Measurements from ENCODE around the gene CLEC2A.

Gene CLEC2A

DNA sequence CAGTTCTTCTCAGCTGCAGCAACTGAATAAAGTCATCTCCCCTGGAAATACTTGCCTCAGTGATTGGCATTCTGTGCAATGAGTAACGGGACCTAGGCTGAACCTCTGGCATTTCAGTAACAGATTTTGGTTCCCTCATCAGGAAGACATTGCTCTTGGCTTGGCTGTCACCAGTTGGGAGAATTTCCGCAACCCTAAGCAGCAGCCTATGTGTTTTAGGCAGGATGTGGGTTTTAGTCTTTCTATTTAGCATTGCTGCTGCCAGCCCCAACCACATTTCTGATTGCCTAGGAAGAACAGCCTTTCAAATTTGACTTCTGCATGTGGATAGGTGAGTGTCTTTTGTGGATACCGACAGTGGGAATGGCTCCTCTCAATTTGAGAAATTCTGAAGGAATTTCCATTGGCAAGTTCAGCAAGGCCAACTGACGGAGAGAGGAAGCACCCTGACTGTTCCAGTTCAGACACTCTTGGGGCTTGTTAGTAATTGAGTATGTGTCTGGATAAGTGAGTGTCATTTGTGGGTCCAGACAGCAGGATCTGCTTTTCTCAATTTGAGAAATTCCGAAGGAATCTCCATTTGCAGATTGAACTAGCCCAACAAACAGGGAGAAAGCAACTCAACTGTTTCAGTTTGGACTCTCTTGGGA lies 19.0 kb upstream of the CLEC2A start:
- no peaks in the 10 kb centered on the region for H3K79me2 ChIP-seq (ENCODE audit: insufficient read depth, low read length)
- no peak overlapping the region for H3K4me3 ChIP-seq (ENCODE audit: low read depth, low read length, poor library complexity, severe bottlenecking)
- TF ChIP-seq, protein P1, sequence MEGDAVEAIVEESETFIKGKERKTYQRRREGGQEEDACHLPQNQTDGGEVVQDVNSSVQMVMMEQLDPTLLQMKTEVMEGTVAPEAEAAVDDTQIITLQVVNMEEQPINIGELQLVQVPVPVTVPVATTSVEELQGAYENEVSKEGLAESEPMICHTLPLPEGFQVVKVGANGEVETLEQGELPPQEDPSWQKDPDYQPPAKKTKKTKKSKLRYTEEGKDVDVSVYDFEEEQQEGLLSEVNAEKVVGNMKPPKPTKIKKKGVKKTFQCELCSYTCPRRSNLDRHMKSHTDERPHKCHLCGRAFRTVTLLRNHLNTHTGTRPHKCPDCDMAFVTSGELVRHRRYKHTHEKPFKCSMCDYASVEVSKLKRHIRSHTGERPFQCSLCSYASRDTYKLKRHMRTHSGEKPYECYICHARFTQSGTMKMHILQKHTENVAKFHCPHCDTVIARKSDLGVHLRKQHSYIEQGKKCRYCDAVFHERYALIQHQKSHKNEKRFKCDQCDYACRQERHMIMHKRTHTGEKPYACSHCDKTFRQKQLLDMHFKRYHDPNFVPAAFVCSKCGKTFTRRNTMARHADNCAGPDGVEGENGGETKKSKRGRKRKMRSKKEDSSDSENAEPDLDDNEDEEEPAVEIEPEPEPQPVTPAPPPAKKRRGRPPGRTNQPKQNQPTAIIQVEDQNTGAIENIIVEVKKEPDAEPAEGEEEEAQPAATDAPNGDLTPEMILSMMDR (IDR thresholded peaks at IDR 0.05; ENCODE audit: low read length) = no peak
- no peak for TF ChIP-seq EZH2 (IDR thresholded peaks at IDR 0.05; ENCODE audit: borderline replicate concordance, low read length)
- H3K4me2 ChIP-seq (ENCODE audit: low read length) = no peak overlapping the region
- H3K9me2 ChIP-seq (ENCODE audit: low read depth, low read length) = no peaks in the 10 kb centered on the region
- H3K9me3 ChIP-seq (ENCODE audit: low read length) = no peaks in the 10 kb centered on the region
- no peaks in the 10 kb centered on the region for H3K4me1 ChIP-seq (ENCODE audit: insufficient read depth, low read length, severe bottlenecking)
- no peak overlapping the region for H2AFZ ChIP-seq (ENCODE audit: low read length)
- H3K27ac ChIP-seq (ENCODE audit: low read depth, low read length, poor library complexity, severe bottlenecking) = no peak overlapping the region
- no peaks in the 10 kb centered on the region for H3K27me3 ChIP-seq (ENCODE audit: insufficient read depth, low read length)
- H3K36me3 ChIP-seq (ENCODE audit: insufficient read depth, low read length) = no peaks in the 10 kb centered on the region
- no peaks in the 10 kb centered on the region for H4K20me1 ChIP-seq (ENCODE audit: insufficient read depth, low read length)
- H3K9ac ChIP-seq (ENCODE audit: low read length) = no peak overlapping the region
- H3F3A ChIP-seq (ENCODE audit: insufficient read depth, low read length) = no peaks in the 10 kb centered on the region

DNA sequence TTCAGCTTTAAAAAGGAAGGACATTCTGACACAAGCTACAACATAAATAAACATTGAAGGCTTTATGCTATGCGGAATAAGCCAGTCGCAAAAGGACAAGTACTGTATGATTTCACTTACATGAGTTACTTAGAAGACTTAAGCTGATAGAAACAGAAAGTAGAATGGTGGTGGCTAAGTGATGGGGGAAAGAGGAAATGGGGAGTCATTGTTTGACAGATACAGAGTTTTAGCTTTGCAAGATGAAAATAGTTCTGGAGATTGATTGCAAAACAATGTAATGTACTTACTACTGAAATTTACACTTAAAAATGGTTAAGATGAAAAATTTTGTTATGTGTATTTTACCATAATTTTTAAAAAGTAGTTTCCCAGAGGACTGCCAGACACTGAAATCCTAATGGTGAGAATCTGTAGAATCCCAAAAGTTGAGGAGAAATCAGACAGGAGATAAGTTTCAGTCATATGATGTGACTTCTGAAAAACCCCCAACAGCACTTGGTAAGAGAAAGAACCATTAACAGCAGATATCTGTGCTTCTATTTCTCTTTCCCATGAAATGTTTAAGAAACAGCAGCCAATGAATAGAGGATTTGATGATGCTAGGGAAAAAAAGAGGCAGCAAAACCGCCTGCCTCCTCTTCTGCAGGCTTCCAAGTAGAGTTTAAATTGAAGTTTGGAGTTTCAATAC lies 16.6 kb upstream of the CLEC2A start:
- no peaks in the 10 kb centered on the region for H3F3A ChIP-seq (ENCODE audit: insufficient read depth, low read length)
- H3K4me3 ChIP-seq (ENCODE audit: low read depth, low read length, poor library complexity, severe bottlenecking) = no peak overlapping the region
- H3K27ac ChIP-seq (ENCODE audit: low read depth, low read length, poor library complexity, severe bottlenecking) = no peak overlapping the region
- H3K9ac ChIP-seq (ENCODE audit: low read length) = no peak overlapping the region
- no peaks in the 10 kb centered on the region for H3K79me2 ChIP-seq (ENCODE audit: insufficient read depth, low read length)
- H2AFZ ChIP-seq (ENCODE audit: low read length) = no peak overlapping the region
- H3K9me3 ChIP-seq (ENCODE audit: low read length) = no peaks in the 10 kb centered on the region
- H3K4me1 ChIP-seq (ENCODE audit: insufficient read depth, low read length, severe bottlenecking) = no peaks in the 10 kb centered on the region
- TF ChIP-seq EZH2 (IDR thresholded peaks at IDR 0.05; ENCODE audit: borderline replicate concordance, low read length) = no peak
- TF ChIP-seq, protein P1 (IDR thresholded peaks at IDR 0.05; ENCODE audit: low read length) = no peak
- no peaks in the 10 kb centered on the region for H4K20me1 ChIP-seq (ENCODE audit: insufficient read depth, low read length)
- no peaks in the 10 kb centered on the region for H3K27me3 ChIP-seq (ENCODE audit: insufficient read depth, low read length)
- H3K36me3 ChIP-seq (ENCODE audit: insufficient read depth, low read length) = no peaks in the 10 kb centered on the region
- no peak overlapping the region for H3K4me2 ChIP-seq (ENCODE audit: low read length)
- no peaks in the 10 kb centered on the region for H3K9me2 ChIP-seq (ENCODE audit: low read depth, low read length)

DNA sequence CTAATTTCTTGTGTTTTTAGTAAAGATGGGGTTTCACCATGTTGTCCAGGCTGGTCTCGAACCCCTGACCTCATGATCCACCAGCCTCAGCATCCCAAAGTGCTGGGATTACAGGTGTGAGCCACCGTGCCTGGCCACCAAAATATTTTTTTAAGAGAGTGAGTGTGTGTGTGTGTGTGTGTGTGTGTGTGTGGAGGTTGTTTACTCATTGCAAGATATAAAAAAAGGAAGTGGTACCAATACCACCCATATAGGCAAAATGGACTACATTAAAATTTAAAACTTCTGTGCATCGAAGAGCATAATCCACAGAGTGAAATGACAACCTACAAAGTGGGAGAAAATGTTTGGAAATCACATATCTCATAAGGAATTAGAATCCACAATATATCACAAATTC lies 15.5 kb upstream of the CLEC2A start:
- no peaks in the 10 kb centered on the region for H4K20me1 ChIP-seq (ENCODE audit: insufficient read depth, low read length)
- H3K4me3 ChIP-seq (ENCODE audit: low read depth, low read length, poor library complexity, severe bottlenecking) = no peak overlapping the region
- no peaks in the 10 kb centered on the region for H3K9me3 ChIP-seq (ENCODE audit: low read length)
- H3K27ac ChIP-seq (ENCODE audit: low read depth, low read length, poor library complexity, severe bottlenecking) = no peak overlapping the region
- H3K4me1 ChIP-seq (ENCODE audit: insufficient read depth, low read length, severe bottlenecking) = no peaks in the 10 kb centered on the region
- no peak overlapping the region for H3K9ac ChIP-seq (ENCODE audit: low read length)
- no peaks in the 10 kb centered on the region for H3K9me2 ChIP-seq (ENCODE audit: low read depth, low read length)
- no peak overlapping the region for H2AFZ ChIP-seq (ENCODE audit: low read length)
- H3K79me2 ChIP-seq (ENCODE audit: insufficient read depth, low read length) = no peaks in the 10 kb centered on the region
- no peaks in the 10 kb centered on the region for H3K27me3 ChIP-seq (ENCODE audit: insufficient read depth, low read length)
- H3K4me2 ChIP-seq (ENCODE audit: low read length) = no peak overlapping the region
- TF ChIP-seq, protein P1 (IDR thresholded peaks at IDR 0.05; ENCODE audit: low read length) = no peak
- no peak for TF ChIP-seq EZH2 (IDR thresholded peaks at IDR 0.05; ENCODE audit: borderline replicate concordance, low read length)
- no peaks in the 10 kb centered on the region for H3K36me3 ChIP-seq (ENCODE audit: insufficient read depth, low read length)
- H3F3A ChIP-seq (ENCODE audit: insufficient read depth, low read length) = no peaks in the 10 kb centered on the region
